Measurements from ENCODE around the gene CLEC16A. TPM values are rescaled to one million over a fixed set of nuclear protein-coding genes. Genes with fewer than 3 reads are reported as not detected.
A peak's percentile ranks its signal among the peaks of the same experiment; 100 is the strongest.

The CLEC16A gene
- total RNA-seq, 4 donors from 2014 or later: 7.6 to 65.6 (median 28.0) TPM

- Histone ChIP-seq H3K4me1 (no peaks in the 10 kb centered on the region), H3K27ac (no peak overlapping the region), H3K36me3 (no peaks in the 10 kb centered on the region), H3K27me3 (no peaks in the 10 kb centered on the region), H3K9me3 (no peaks in the 10 kb centered on the region), H3K4me3 (no peak overlapping the region)
- TF ChIP-seq CTCF (IDR thresholded peaks at IDR 0.05) (no peak), POLR2A (IDR thresholded peaks at IDR 0.05) (no peak)
- no peak for DNase-seq
- intact Hi-C loops (cut with DNase I; ENCODE audit: low total_unique reads): no loop called here
Measured at GRCh38 chr16:11015607-11016006, 71.2 kb downstream of the CLEC16A start.

GRCh38 chr16:11016524-11016988 lies 72.2 kb downstream of the CLEC16A start:
- Histone ChIP-seq H3K9me3 (no peaks in the 10 kb centered on the region), H3K4me1 (no peaks in the 10 kb centered on the region), H3K36me3 (no peaks in the 10 kb centered on the region), H3K4me3 (no peak overlapping the region), H3K27me3 (no peaks in the 10 kb centered on the region), H3K27ac (no peak overlapping the region)
- TF ChIP-seq POLR2A (IDR thresholded peaks at IDR 0.05): no peak
- no peak for TF ChIP-seq CTCF (IDR thresholded peaks at IDR 0.05)
- no peak for DNase-seq
- intact Hi-C loops (cut with DNase I; ENCODE audit: low total_unique reads): no loop called here

GRCh38 chr16:11016993-11017392 lies 72.6 kb downstream of the CLEC16A start:
- peak; percentile 39 to 51 for DNase-seq
- intact Hi-C loops (cut with DNase I; ENCODE audit: low total_unique reads): no loop called here
- no peaks in the 10 kb centered on the region for H3K27me3 ChIP-seq
- TF ChIP-seq CTCF (IDR thresholded peaks at IDR 0.05) (no peak), POLR2A (IDR thresholded peaks at IDR 0.05) (no peak)
- H3K4me3 ChIP-seq: no peak overlapping the region
- H3K27ac ChIP-seq: no peak overlapping the region
- H3K36me3 ChIP-seq: no peaks in the 10 kb centered on the region
- H3K9me3 ChIP-seq: no peaks in the 10 kb centered on the region
- no peaks in the 10 kb centered on the region for H3K4me1 ChIP-seq

- H3K36me3 ChIP-seq: no peaks in the 10 kb centered on the region
- H3K4me1 ChIP-seq: no peaks in the 10 kb centered on the region
- TF ChIP-seq POLR2A (IDR thresholded peaks at IDR 0.05) (no peak), CTCF (IDR thresholded peaks at IDR 0.05) (no peak)
- H3K9me3 ChIP-seq: no peaks in the 10 kb centered on the region
- H3K27ac ChIP-seq: no peak overlapping the region
- H3K27me3 ChIP-seq: no peaks in the 10 kb centered on the region
- intact Hi-C loops (cut with DNase I; ENCODE audit: low total_unique reads): no loop called here
- no peak overlapping the region for H3K4me3 ChIP-seq
- DNase-seq: no peak
Measured at GRCh38 chr16:11017499-11017898, 73.1 kb downstream of the CLEC16A start.

- no peaks in the 10 kb centered on the region for H3K9me3 ChIP-seq
- no peaks in the 10 kb centered on the region for H3K27me3 ChIP-seq
- H3K27ac ChIP-seq: peak overlapping the region in 1 of 2 donors; percentile 28
- no peak for DNase-seq
- H3K4me1 ChIP-seq: no peaks in the 10 kb centered on the region
- H3K4me3 ChIP-seq: no peak overlapping the region
- H3K36me3 ChIP-seq: no peaks in the 10 kb centered on the region
- TF ChIP-seq CTCF (IDR thresholded peaks at IDR 0.05): no peak
- TF ChIP-seq POLR2A (IDR thresholded peaks at IDR 0.05): no peak
- intact Hi-C loops (cut with DNase I; ENCODE audit: low total_unique reads): no loop called here
Measured at GRCh38 chr16:11020388-11020787, 76.0 kb downstream of the CLEC16A start.
